Measurements from ENCODE around the gene RIMBP3C. TPM values are rescaled to one million over a fixed set of nuclear protein-coding genes. Genes with fewer than 3 reads are reported as not detected.
"Not testable (repeated sequence)": the region's sequence is repeated elsewhere in the genome, so short reads cannot be mapped to it uniquely, and the experiment has no call there.

RIMBP3C gene
- total RNA-seq, 1 experiment from 2014 or later = 0.35 TPM

GRCh38 chr22:21573293-21573734, 22.1 kb upstream of the RIMBP3C start:
- no peak for DNase-seq (ENCODE audit: low read depth)

- no peak for DNase-seq (ENCODE audit: low read depth)
Measured at GRCh38 chr22:21571679-21572078, 20.4 kb upstream of the RIMBP3C start.

- no peak for DNase-seq (ENCODE audit: low read depth)
Measured at GRCh38 chr22:21570398-21570797, 19.1 kb upstream of the RIMBP3C start.

GRCh38 chr22:21569459-21570170, 18.4 kb upstream of the RIMBP3C start:
- no peak for DNase-seq (ENCODE audit: low read depth)

- not testable (repeated sequence) for DNase-seq (ENCODE audit: low read depth)
Measured at GRCh38 chr22:21569076-21569427, 17.8 kb upstream of the RIMBP3C start.

- DNase-seq (ENCODE audit: low read depth) = peak; percentile 27
Measured at GRCh38 chr22:21568347-21569075, 17.2 kb upstream of the RIMBP3C start.

GRCh38 chr22:21567456-21568346, 16.4 kb upstream of the RIMBP3C start, which contains the start of gene UBE2L3:
TSS of gene UBE2L3 (plus strand) at chr22:21567714. CDS start at chr22:21567745, 31 bp downstream.
- peak; percentile 67 for DNase-seq (ENCODE audit: low read depth)

GRCh38 chr22:21564411-21564810, 13.2 kb upstream of the RIMBP3C start:
- no peak for DNase-seq (ENCODE audit: low read depth)

GRCh38 chr22:21563912-21564311, 12.7 kb upstream of the RIMBP3C start:
- no peak for DNase-seq (ENCODE audit: low read depth)

- not testable (repeated sequence) for DNase-seq (ENCODE audit: low read depth)
Measured at GRCh38 chr22:21560657-21561056, 9.4 kb upstream of the RIMBP3C start.

GRCh38 chr22:21559345-21560125, 8.3 kb upstream of the RIMBP3C start:
- not testable (repeated sequence) for DNase-seq (ENCODE audit: low read depth)

GRCh38 chr22:21550678-21551047, 598 bp downstream of the RIMBP3C start:
- DNase-seq (ENCODE audit: low read depth) = not testable (repeated sequence)

- not testable (repeated sequence) for DNase-seq (ENCODE audit: low read depth)
Measured at GRCh38 chr22:21550008-21550677, 1.1 kb downstream of the RIMBP3C start.

GRCh38 chr22:21549558-21549957, 1.7 kb downstream of the RIMBP3C start:
- not testable (repeated sequence) for DNase-seq (ENCODE audit: low read depth)

- not testable (repeated sequence) for DNase-seq (ENCODE audit: low read depth)
Measured at GRCh38 chr22:21544432-21545322, 6.6 kb downstream of the RIMBP3C start.

GRCh38 chr22:21539862-21540261, 11.4 kb downstream of the RIMBP3C start:
- not testable (repeated sequence) for DNase-seq (ENCODE audit: low read depth)

- not testable (repeated sequence) for DNase-seq (ENCODE audit: low read depth)
Measured at GRCh38 chr22:21532863-21533648, 18.2 kb downstream of the RIMBP3C start.

GRCh38 chr22:21531525-21531924, 19.7 kb downstream of the RIMBP3C start:
- not testable (repeated sequence) for DNase-seq (ENCODE audit: low read depth)

Measured in HT1080 (cell line).